Stimulated activated CD8-positive, alpha-beta memory T cell treated with anti-CD3 and anti-CD28 coated beads, Interleukin-4, amount 100 ng/mL, for 1 hour (primary cell): ENCODE results near the gene FZD4.
"Not testable (repeated sequence)": the region's sequence is repeated elsewhere in the genome, so short reads cannot be mapped to it uniquely, and the experiment has no call there.

Experiments used
- DNase-seq, 2 donors: peaks; one replicate each; pipeline ENCODE4 v3.0.0-alpha.2; 2020; ENCODE audit warnings: low read depth in 2 of 2, low spot score in 1 of 2

The FZD4 gene

GRCh38 chr11:86977441-86978050 lies 22.4 kb upstream of the FZD4 start:
- no peak for DNase-seq

- DNase-seq: no peak
Measured at GRCh38 chr11:86972734-86973133, 17.5 kb upstream of the FZD4 start.

GRCh38 chr11:86969258-86969657 lies 14.1 kb upstream of the FZD4 start:
- DNase-seq: no peak

- DNase-seq: not testable (repeated sequence)
Measured at GRCh38 chr11:86967601-86968000, 12.4 kb upstream of the FZD4 start.

GRCh38 chr11:86957976-86958646 lies 2.9 kb upstream of the FZD4 start:
- DNase-seq: no peak

- no peak for DNase-seq
Measured at GRCh38 chr11:86956905-86957195, 1.7 kb upstream of the FZD4 start.

- DNase-seq: no peak
Measured at GRCh38 chr11:86955111-86955360, 159 bp downstream of the FZD4 start.

GRCh38 chr11:86954269-86955110 lies 705 bp downstream of the FZD4 start:
- no peak for DNase-seq

- no peak for DNase-seq
Measured at GRCh38 chr11:86952221-86952875, 2.8 kb downstream of the FZD4 start.

GRCh38 chr11:86951706-86952105 lies 3.5 kb downstream of the FZD4 start:
- no peak for DNase-seq

- DNase-seq: no peak
Measured at GRCh38 chr11:86950661-86950995, 4.6 kb downstream of the FZD4 start.

- no peak for DNase-seq
Measured at GRCh38 chr11:86949995-86950660, 5.1 kb downstream of the FZD4 start.

- no peak for DNase-seq
Measured at GRCh38 chr11:86948733-86949132, 6.5 kb downstream of the FZD4 start.

GRCh38 chr11:86947541-86947940 lies 7.7 kb downstream of the FZD4 start:
- DNase-seq: no peak

GRCh38 chr11:86943505-86943904 lies 11.7 kb downstream of the FZD4 start:
- DNase-seq: not testable (repeated sequence)

- DNase-seq: no peak
Measured at GRCh38 chr11:86941871-86942599, 13.2 kb downstream of the FZD4 start.

GRCh38 chr11:86941077-86941870 lies 13.9 kb downstream of the FZD4 start:
- DNase-seq: no peak

GRCh38 chr11:86940122-86940777 lies 14.9 kb downstream of the FZD4 start:
- no peak for DNase-seq
